Measurements from ENCODE around the gene SYNGR1. TPM values are rescaled to one million over a fixed set of nuclear protein-coding genes. Genes with fewer than 3 reads are reported as not detected.

The SYNGR1 gene
- total and polyA plus RNA-seq, 2 donors (not counting 1 experiment from before 2014, with no cell fraction given) = 13.0 to 13.5 TPM

DNA sequence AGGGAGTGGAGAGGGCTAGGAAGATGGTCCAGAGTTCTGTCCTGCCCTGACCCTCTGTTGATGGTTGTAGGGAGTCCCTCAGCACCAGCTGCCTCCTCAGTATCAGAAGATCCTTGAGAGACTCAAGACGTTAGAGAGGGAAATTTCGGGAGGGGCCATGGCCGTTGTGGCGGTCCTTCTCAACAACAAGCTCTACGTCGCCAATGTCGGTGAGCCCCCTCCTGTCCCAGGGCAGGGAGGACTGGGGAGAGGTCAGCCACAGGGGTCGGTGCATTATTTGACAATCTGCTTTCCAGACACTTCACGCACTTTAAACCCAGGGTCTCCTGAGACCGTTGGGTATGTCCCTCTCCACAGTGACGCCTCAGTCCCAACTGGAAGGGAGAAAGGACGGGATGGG, 67.8 kb downstream of the SYNGR1 start:
- H3K36me3 ChIP-seq (ENCODE audit: control insufficient read depth, insufficient read depth, low read length) = peaks cover 22% of the 10 kb centered on the region
- no peak overlapping the region for H3K4me3 ChIP-seq (replicated peaks in 1 of 4; ENCODE audit: control extremely low read depth in 1 of 4, insufficient read depth in 1 of 4, low read depth in 3 of 4, low read length in 4 of 4)
- H3K79me2 ChIP-seq (ENCODE audit: control insufficient read depth, insufficient read depth, low read length) = no peaks in the 10 kb centered on the region
- H3K9ac ChIP-seq (ENCODE audit: insufficient read depth, low read length) = no peak overlapping the region
- TF ChIP-seq, protein P1, sequence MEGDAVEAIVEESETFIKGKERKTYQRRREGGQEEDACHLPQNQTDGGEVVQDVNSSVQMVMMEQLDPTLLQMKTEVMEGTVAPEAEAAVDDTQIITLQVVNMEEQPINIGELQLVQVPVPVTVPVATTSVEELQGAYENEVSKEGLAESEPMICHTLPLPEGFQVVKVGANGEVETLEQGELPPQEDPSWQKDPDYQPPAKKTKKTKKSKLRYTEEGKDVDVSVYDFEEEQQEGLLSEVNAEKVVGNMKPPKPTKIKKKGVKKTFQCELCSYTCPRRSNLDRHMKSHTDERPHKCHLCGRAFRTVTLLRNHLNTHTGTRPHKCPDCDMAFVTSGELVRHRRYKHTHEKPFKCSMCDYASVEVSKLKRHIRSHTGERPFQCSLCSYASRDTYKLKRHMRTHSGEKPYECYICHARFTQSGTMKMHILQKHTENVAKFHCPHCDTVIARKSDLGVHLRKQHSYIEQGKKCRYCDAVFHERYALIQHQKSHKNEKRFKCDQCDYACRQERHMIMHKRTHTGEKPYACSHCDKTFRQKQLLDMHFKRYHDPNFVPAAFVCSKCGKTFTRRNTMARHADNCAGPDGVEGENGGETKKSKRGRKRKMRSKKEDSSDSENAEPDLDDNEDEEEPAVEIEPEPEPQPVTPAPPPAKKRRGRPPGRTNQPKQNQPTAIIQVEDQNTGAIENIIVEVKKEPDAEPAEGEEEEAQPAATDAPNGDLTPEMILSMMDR (conservative IDR thresholded peaks at IDR 0.05 in 1 of 2, IDR thresholded peaks at IDR 0.05 in 1 of 2; ENCODE audit: low read depth in 1 of 2, low read length in 2 of 2) = no peak
- TF ChIP-seq EZH2 (IDR thresholded peaks at IDR 0.05; ENCODE audit: low read length, missing control alignments) = no peak
- H3K27ac ChIP-seq (ENCODE audit: insufficient read depth, low read length) = no peak overlapping the region
- H3K4me1 ChIP-seq (ENCODE audit: control insufficient read depth, extremely low read depth, insufficient read depth, low read length) = no peaks in the 10 kb centered on the region
- H3K27me3 ChIP-seq (ENCODE audit: control insufficient read depth, insufficient read depth, low read length) = no peaks in the 10 kb centered on the region
- H3K4me2 ChIP-seq (ENCODE audit: extremely low read depth, insufficient read depth, low read length) = no peak overlapping the region
- H4K20me1 ChIP-seq (ENCODE audit: control insufficient read depth, extremely low read depth, insufficient read depth, low read length) = peaks cover 2% of the 10 kb centered on the region
- no peak for DNase-seq (ENCODE audit: low read depth in 2 of 2)
- H2AFZ ChIP-seq (ENCODE audit: low read length) = no peak overlapping the region
- no peaks in the 10 kb centered on the region for H3K9me3 ChIP-seq (ENCODE audit: control insufficient read depth, insufficient read depth, low read depth, low read length)

DNA sequence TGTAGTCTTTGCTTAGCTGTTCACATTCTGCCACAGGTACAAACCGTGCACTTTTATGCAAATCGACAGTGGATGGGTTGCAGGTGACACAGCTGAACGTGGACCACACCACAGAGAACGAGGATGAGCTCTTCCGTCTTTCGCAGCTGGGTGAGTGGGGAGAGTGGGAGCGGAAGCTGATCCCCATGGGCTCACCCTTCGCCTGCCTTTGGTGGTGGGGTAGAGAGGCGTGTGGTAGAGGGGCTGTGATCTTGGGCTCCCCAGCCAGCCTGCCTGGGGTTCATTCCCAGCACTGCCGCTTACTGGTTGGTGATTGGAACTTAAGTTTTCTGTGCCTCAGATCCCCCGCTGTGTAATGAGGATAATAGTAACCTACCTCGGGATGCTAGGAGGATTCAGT, 68.9 kb downstream of the SYNGR1 start:
- Histone ChIP-seq H3K36me3 (ENCODE audit: control insufficient read depth, insufficient read depth, low read length) (peaks cover 22% of the 10 kb centered on the region), H3K9me3 (ENCODE audit: control insufficient read depth, insufficient read depth, low read depth, low read length) (no peaks in the 10 kb centered on the region), H3K4me1 (ENCODE audit: control insufficient read depth, extremely low read depth, insufficient read depth, low read length) (no peaks in the 10 kb centered on the region), H3K79me2 (ENCODE audit: control insufficient read depth, insufficient read depth, low read length) (no peaks in the 10 kb centered on the region), H3K4me2 (ENCODE audit: extremely low read depth, insufficient read depth, low read length) (no peak overlapping the region), H3K4me3 (replicated peaks in 1 of 4; ENCODE audit: control extremely low read depth in 1 of 4, insufficient read depth in 1 of 4, low read depth in 3 of 4, low read length in 4 of 4) (no peak overlapping the region), H3K27ac (ENCODE audit: insufficient read depth, low read length) (no peak overlapping the region), H4K20me1 (ENCODE audit: control insufficient read depth, extremely low read depth, insufficient read depth, low read length) (peaks cover 2% of the 10 kb centered on the region), H2AFZ (ENCODE audit: low read length) (no peak overlapping the region), H3K27me3 (ENCODE audit: control insufficient read depth, insufficient read depth, low read length) (no peaks in the 10 kb centered on the region), H3K9ac (ENCODE audit: insufficient read depth, low read length) (no peak overlapping the region)
- DNase-seq (ENCODE audit: low read depth in 2 of 2) = no peak
- no peak for TF ChIP-seq EZH2 (IDR thresholded peaks at IDR 0.05; ENCODE audit: low read length, missing control alignments)
- TF ChIP-seq, protein P1 (conservative IDR thresholded peaks at IDR 0.05 in 1 of 2, IDR thresholded peaks at IDR 0.05 in 1 of 2; ENCODE audit: low read depth in 1 of 2, low read length in 2 of 2) = no peak

DNA sequence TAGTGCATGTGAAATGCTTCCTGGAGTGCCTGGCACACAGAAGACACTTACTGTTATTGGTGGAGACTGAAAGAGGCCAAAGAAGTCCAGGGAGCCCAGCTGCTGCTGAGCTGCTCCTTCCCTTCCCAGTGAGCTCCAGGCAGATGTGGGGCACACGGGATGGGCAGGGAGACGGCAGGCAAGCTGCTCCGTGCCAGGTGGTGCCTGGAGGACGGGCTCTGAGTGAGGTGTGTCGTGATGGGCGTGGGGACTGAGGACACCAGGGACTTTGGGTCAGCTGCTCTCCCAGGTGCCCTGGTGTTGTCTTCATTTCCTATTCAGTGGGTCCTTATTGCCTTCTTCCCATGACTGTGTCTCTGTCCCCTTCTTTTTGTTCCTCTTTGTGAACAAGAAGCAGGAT, 69.3 kb downstream of the SYNGR1 start:
- peaks cover 2% of the 10 kb centered on the region for H4K20me1 ChIP-seq (ENCODE audit: control insufficient read depth, extremely low read depth, insufficient read depth, low read length)
- H3K27me3 ChIP-seq (ENCODE audit: control insufficient read depth, insufficient read depth, low read length) = no peaks in the 10 kb centered on the region
- no peaks in the 10 kb centered on the region for H3K4me1 ChIP-seq (ENCODE audit: control insufficient read depth, extremely low read depth, insufficient read depth, low read length)
- TF ChIP-seq, protein P1 (conservative IDR thresholded peaks at IDR 0.05 in 1 of 2, IDR thresholded peaks at IDR 0.05 in 1 of 2; ENCODE audit: low read depth in 1 of 2, low read length in 2 of 2) = no peak
- TF ChIP-seq EZH2 (IDR thresholded peaks at IDR 0.05; ENCODE audit: low read length, missing control alignments) = no peak
- H3K79me2 ChIP-seq (ENCODE audit: control insufficient read depth, insufficient read depth, low read length) = no peaks in the 10 kb centered on the region
- no peak overlapping the region for H3K4me2 ChIP-seq (ENCODE audit: extremely low read depth, insufficient read depth, low read length)
- no peak overlapping the region for H3K4me3 ChIP-seq (replicated peaks in 1 of 4; ENCODE audit: control extremely low read depth in 1 of 4, insufficient read depth in 1 of 4, low read depth in 3 of 4, low read length in 4 of 4)
- no peaks in the 10 kb centered on the region for H3K9me3 ChIP-seq (ENCODE audit: control insufficient read depth, insufficient read depth, low read depth, low read length)
- no peak overlapping the region for H3K9ac ChIP-seq (ENCODE audit: insufficient read depth, low read length)
- no peak overlapping the region for H2AFZ ChIP-seq (ENCODE audit: low read length)
- DNase-seq (ENCODE audit: low read depth in 2 of 2) = no peak
- H3K27ac ChIP-seq (ENCODE audit: insufficient read depth, low read length) = no peak overlapping the region
- H3K36me3 ChIP-seq (ENCODE audit: control insufficient read depth, insufficient read depth, low read length) = peaks cover 22% of the 10 kb centered on the region
